Thyroid gland (tissue), 4 donors: Measurements from ENCODE around the gene CDH26. TPM values are rescaled to one million over a fixed set of nuclear protein-coding genes. Genes with fewer than 3 reads are reported as not detected.

Experiments used
- DNase-seq, 2 donors: peaks; one replicate each; pipeline ENCODE4 v3.0.0-alpha.2; 2019
- H3K27ac ChIP-seq, 3 donors: fragments of 200-600 bp; sonication (generic); 1 replicate in 2 of 3; 2 replicates in 1 of 3; pipeline ENCODE4 v1.5.1; 2016 to 2019; ENCODE audit warnings: mild to moderate bottlenecking in 1 of 3, moderate library complexity in 1 of 3
- H3K27me3 ChIP-seq: fragments of 200-600 bp; sonication (generic); one replicate; pipeline ENCODE4 v1.5.1; 2019
- H3K36me3 ChIP-seq, 2 donors: fragments of 200-600 bp; sonication (generic); one replicate each; pipeline ENCODE4 v1.5.1; 2016 to 2019
- H3K4me1 ChIP-seq, 2 donors: fragments of 200-600 bp; sonication (generic); one replicate each; pipeline ENCODE4 v1.5.1; 2017 to 2019
- H3K4me3 ChIP-seq, 3 donors: fragments of 200-600 bp; sonication (generic); replicated peaks in 1 of 3; 1 replicate in 2 of 3; 2 replicates in 1 of 3; pipeline ENCODE4 v1.5.1; 2016; ENCODE audit warnings: mild to moderate bottlenecking in 1 of 3
- H3K9me3 ChIP-seq: fragments of 200-600 bp; sonication (generic); one replicate; pipeline ENCODE4 v1.5.1; 2017
- CTCF ChIP-seq, 6 experiments: fragments of 200-600 bp in 3 of 6; fragments of 450-650 bp in 3 of 6; sonication (generic) in 3 of 6; IDR thresholded peaks; one replicate each; pipeline ENCODE4 v1.5.1; 2016 to 2019; ENCODE audit warnings: antibody characterized with exemption in 6 of 6, mild to moderate bottlenecking in 2 of 6, inconsistent platforms in 1 of 6, moderate library complexity in 1 of 6
- POLR2A ChIP-seq, 2 donors: fragments of 450-650 bp; IDR thresholded peaks; one replicate each; pipeline ENCODE4 v1.6.1; 2017; ENCODE audit warnings: antibody characterized with exemption in 2 of 2, mild to moderate bottlenecking in 2 of 2, moderate library complexity in 1 of 2
- WGBS, 2 donors: methylation state at CpG; one replicate each; pipeline ENCODE4 v1.1.5; 2017; 5-methylcytosine and 5-hydroxymethylcytosine counted together
- intact Hi-C: fragments of 100-400 bp; cut with DNase I; formaldehyde crosslinking; loops from one replicate; pipeline ENCODE4 v1.15.1; 2023
- total RNA-seq, 4 donors: library from RNA; depleted of rRNA; stranded (reverse); fragments of >200 nt; gene quantifications; one replicate each; pipeline ENCODE4 v1.2.3, GENCODE V29; 2016

CDH26 gene
- total RNA-seq, 4 donors from 2014 or later = 0.56 to 2.5 (median 1.5) TPM

GRCh38 chr20:60024245-60024644, 66.0 kb downstream of the CDH26 start:
- TF ChIP-seq CTCF (IDR thresholded peaks at IDR 0.05) (no peak), POLR2A (IDR thresholded peaks at IDR 0.05) (no peak)
- no peaks in the 10 kb centered on the region for H3K4me1 ChIP-seq
- WGBS, 2 donors = 63 to 79% methylated on average over 3 of the region's 3 CpGs
- H3K27me3 ChIP-seq = no peaks in the 10 kb centered on the region
- H3K4me3 ChIP-seq = no peak overlapping the region
- no peaks in the 10 kb centered on the region for H3K36me3 ChIP-seq
- no peaks in the 10 kb centered on the region for H3K9me3 ChIP-seq
- no peak overlapping the region for H3K27ac ChIP-seq
- DNase-seq = no peak
- intact Hi-C loops = no loop called here

- DNase-seq = no peak
- H3K27me3 ChIP-seq = no peaks in the 10 kb centered on the region
- no peaks in the 10 kb centered on the region for H3K4me1 ChIP-seq
- H3K9me3 ChIP-seq = no peaks in the 10 kb centered on the region
- TF ChIP-seq POLR2A (IDR thresholded peaks at IDR 0.05) (no peak), CTCF (IDR thresholded peaks at IDR 0.05) (no peak)
- intact Hi-C loops = no loop called here
- H3K4me3 ChIP-seq = no peak overlapping the region
- no peak overlapping the region for H3K27ac ChIP-seq
- no peaks in the 10 kb centered on the region for H3K36me3 ChIP-seq
- 53 to 62% methylated on average over 5 of the region's 5 CpGs for WGBS, 2 donors
Measured at GRCh38 chr20:60024801-60025200, 66.6 kb downstream of the CDH26 start.

- Histone ChIP-seq H3K27ac (no peak overlapping the region), H3K9me3 (no peaks in the 10 kb centered on the region), H3K27me3 (no peaks in the 10 kb centered on the region), H3K36me3 (no peaks in the 10 kb centered on the region), H3K4me1 (no peaks in the 10 kb centered on the region), H3K4me3 (no peak overlapping the region)
- no peak for TF ChIP-seq POLR2A (IDR thresholded peaks at IDR 0.05)
- TF ChIP-seq CTCF (IDR thresholded peaks at IDR 0.05) = no peak
- WGBS, 2 donors = 68 to 77% methylated on average over 4 of the region's 4 CpGs
- intact Hi-C loops = no loop called here
- DNase-seq = no peak
Measured at GRCh38 chr20:60026010-60026409, 67.8 kb downstream of the CDH26 start.

- intact Hi-C loops = no loop called here
- 86 to 96% methylated on average over 1 of the region's 1 CpG for WGBS, 2 donors
- TF ChIP-seq CTCF (IDR thresholded peaks at IDR 0.05) (no peak), POLR2A (IDR thresholded peaks at IDR 0.05) (no peak)
- Histone ChIP-seq H3K36me3 (no peaks in the 10 kb centered on the region), H3K4me1 (no peaks in the 10 kb centered on the region), H3K9me3 (no peaks in the 10 kb centered on the region), H3K27me3 (no peaks in the 10 kb centered on the region), H3K4me3 (no peak overlapping the region), H3K27ac (no peak overlapping the region)
- DNase-seq = no peak
Measured at GRCh38 chr20:60030471-60030870, 72.2 kb downstream of the CDH26 start.

- H3K36me3 ChIP-seq = no peaks in the 10 kb centered on the region
- no peak for TF ChIP-seq POLR2A (IDR thresholded peaks at IDR 0.05)
- TF ChIP-seq CTCF (IDR thresholded peaks at IDR 0.05) = no peak
- 79 to 86% methylated on average over 9 of the region's 9 CpGs for WGBS, 2 donors
- no peak overlapping the region for H3K4me3 ChIP-seq
- DNase-seq = no peak
- H3K4me1 ChIP-seq = no peaks in the 10 kb centered on the region
- no peak overlapping the region for H3K27ac ChIP-seq
- intact Hi-C loops = no loop called here
- no peaks in the 10 kb centered on the region for H3K9me3 ChIP-seq
- no peaks in the 10 kb centered on the region for H3K27me3 ChIP-seq
Measured at GRCh38 chr20:60031107-60031506, 72.9 kb downstream of the CDH26 start.
